ENCODE measurements around the gene CCDC146.
"Not testable (repeated sequence)": the region's sequence is repeated elsewhere in the genome, so short reads cannot be mapped to it uniquely, and the experiment has no call there.

- TF ChIP-seq CTCF (IDR thresholded peaks at IDR 0.05; ENCODE audit: borderline replicate concordance, extremely low read depth, low read length, poor library complexity, severe bottlenecking); EZH2 (IDR thresholded peaks at IDR 0.05; ENCODE audit: borderline replicate concordance, low read depth, low read length, severe bottlenecking): not testable (repeated sequence)
These were observed 4.6 kb downstream of the CCDC146 start for GRCh38 chr7:77127009-77127408.
